Measurements from ENCODE around the gene HP1BP3. TPM values are rescaled to one million over a fixed set of nuclear protein-coding genes. Genes with fewer than 3 reads are reported as not detected.

Gene HP1BP3
- total RNA-seq, 1 donor from 2014 or later, result 284 TPM

GRCh38 chr1:20693623-20694022, 93.5 kb downstream of the HP1BP3 start:
- DNase-seq (ENCODE audit: low read depth), result no peak

Other genes starting within 250 kb of the HP1BP3 start
- 0.15 TPM in 1 of 2 replicates, not detected in the other for gene FAM43B, start 234.7 kb downstream of the HP1BP3 start, total RNA-seq
- gene CDA, start 198.2 kb downstream of the HP1BP3 start, total RNA-seq, result 4.6 and 13.0 TPM in 2 replicates
- 93.9 and 104 TPM in 2 replicates for gene PINK1, start 153.8 kb downstream of the HP1BP3 start, total RNA-seq
- gene DDOST, start 125.9 kb downstream of the HP1BP3 start, total RNA-seq, result 182 and 297 TPM in 2 replicates
- 0.87 and 2.5 TPM in 2 replicates for gene KIF17, start 69.3 kb downstream of the HP1BP3 start, total RNA-seq
- 9.0 and 20.7 TPM in 2 replicates for gene SH2D5, start 54.6 kb downstream of the HP1BP3 start, total RNA-seq